NCI-H146 (cell line): Measurements from ENCODE around the gene DQX1.
A peak's percentile ranks its signal among the peaks of the same experiment; 100 is the strongest.
"Not testable (repeated sequence)": the region's sequence is repeated elsewhere in the genome, so short reads cannot be mapped to it uniquely, and the experiment has no call there.

ENCODE experiments used
- DNase-seq: peaks from one replicate; lab custom pipeline; 2025; lab: John Stamatoyannopoulos, UW

Gene DQX1

GRCh38 chr2:74496997-74497776 lies 28.8 kb downstream of the DQX1 start:
- DNase-seq: no peak

GRCh38 chr2:74495440-74495839 lies 30.6 kb downstream of the DQX1 start:
- no peak for DNase-seq

GRCh38 chr2:74493546-74493945 lies 32.5 kb downstream of the DQX1 start:
- no peak for DNase-seq

GRCh38 chr2:74491648-74492544 lies 34.1 kb downstream of the DQX1 start:
- no peak for DNase-seq

- no peak for DNase-seq
These were observed 36.1 kb downstream of the DQX1 start for GRCh38 chr2:74489906-74490305.

- DNase-seq: no peak
These were observed 37.2 kb downstream of the DQX1 start for GRCh38 chr2:74488643-74489481.

- no peak for DNase-seq
These were observed 39.9 kb downstream of the DQX1 start for GRCh38 chr2:74486141-74486540.

- not testable (repeated sequence) for DNase-seq
These were observed 42.3 kb downstream of the DQX1 start for GRCh38 chr2:74483675-74484164.

GRCh38 chr2:74482801-74483674 lies 43.0 kb downstream of the DQX1 start, which contains the start of the genes CCDC142 and TTC31:
CCDC142 (minus strand) TSS chr2:74482998; CDS start chr2:74482837, 161 bp downstream.
TTC31 (plus strand) TSS chr2:74483081; CDS start chr2:74483096, 15 bp downstream.
- DNase-seq: peak; percentile 95

GRCh38 chr2:74481961-74482800 lies 43.9 kb downstream of the DQX1 start:
- peak; percentile 79 for DNase-seq

- no peak for DNase-seq
These were observed 44.6 kb downstream of the DQX1 start for GRCh38 chr2:74481431-74481830.

- peak; percentile 5 for DNase-seq
These were observed 51.1 kb downstream of the DQX1 start for GRCh38 chr2:74474899-74475298.

- no peak for DNase-seq
These were observed 51.5 kb downstream of the DQX1 start for GRCh38 chr2:74474481-74474880.

- no peak for DNase-seq
These were observed 53.1 kb downstream of the DQX1 start for GRCh38 chr2:74472945-74473258.

GRCh38 chr2:74472086-74472944 lies 53.7 kb downstream of the DQX1 start, which contains the start of gene MRPL53:
MRPL53 (minus strand) TSS chr2:74472680; CDS start chr2:74472660, 20 bp downstream.
- DNase-seq: peak; percentile 94

- DNase-seq: no peak
These were observed 54.5 kb downstream of the DQX1 start for GRCh38 chr2:74471332-74472065.

- DNase-seq: not testable (repeated sequence)
These were observed 55.3 kb downstream of the DQX1 start for GRCh38 chr2:74470742-74471141.
